WI38 (cell line): ENCODE measurements around the gene RGS1.

ENCODE experiments used
- H3K4me3 ChIP-seq: 2 replicates; pipeline ENCODE4 v1.5.1; 2011; ENCODE audit warnings: low read depth, mild to moderate bottlenecking, control low read depth, low read length
- CTCF ChIP-seq: IDR thresholded peaks from 2 replicates; pipeline ENCODE4 v1.5.1; 2012; ENCODE audit warnings: low read depth, mild to moderate bottlenecking, control low read depth, low read length

RGS1 gene

DNA sequence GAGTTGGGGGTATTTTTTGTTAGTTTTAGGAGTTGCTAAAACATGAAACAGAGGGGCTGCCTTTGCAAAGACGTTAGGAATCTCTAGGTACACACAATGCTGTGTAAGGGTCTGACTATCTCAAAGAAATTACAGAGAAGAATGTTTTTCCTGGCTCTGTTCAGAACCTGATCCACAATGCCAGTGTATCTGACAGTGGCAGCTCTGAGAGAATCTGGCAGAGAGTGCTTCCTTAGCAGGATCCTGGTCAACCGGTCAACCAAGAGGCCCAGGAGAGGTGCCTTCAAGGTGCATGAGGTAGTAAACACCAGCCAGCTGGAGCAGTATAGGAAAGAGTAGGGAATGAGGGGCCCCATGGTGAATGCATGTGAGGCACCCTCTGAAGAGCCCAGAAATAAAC lies 40.9 kb upstream of the RGS1 start:
- no peak for TF ChIP-seq CTCF
- no peak overlapping the region for H3K4me3 ChIP-seq

DNA sequence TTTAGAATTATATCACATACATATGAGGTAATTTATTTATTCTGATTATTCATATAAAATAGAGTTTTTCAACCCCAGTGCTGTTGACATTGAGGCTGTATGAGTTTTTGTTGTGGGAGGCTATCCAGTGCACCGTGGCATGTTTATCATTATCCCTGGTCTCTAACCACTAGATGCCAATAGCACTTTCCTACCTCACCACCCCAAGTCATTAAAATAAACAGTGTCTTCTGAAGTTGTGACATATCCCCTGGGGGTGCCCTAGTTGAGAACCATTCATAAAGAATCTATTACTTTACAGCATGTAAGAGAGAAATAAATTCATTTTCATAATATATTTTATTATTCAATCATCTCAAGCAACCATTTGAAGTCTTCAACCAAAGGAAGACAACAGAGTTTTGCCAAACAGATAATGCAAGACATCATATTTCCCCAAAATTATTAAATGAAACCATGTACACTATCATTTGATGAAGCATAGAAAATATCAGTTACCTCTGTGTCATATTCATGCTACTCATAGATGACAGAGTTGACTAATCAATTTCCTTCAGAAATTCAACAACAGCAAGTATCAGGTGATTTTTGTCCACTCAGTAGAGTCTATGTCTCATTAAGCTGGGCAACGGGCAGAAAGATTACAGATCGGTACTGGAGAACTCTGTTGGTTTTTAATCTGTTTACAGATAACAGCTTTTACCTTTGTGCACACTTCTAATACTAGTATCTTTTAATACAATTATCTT lies 39.5 kb upstream of the RGS1 start:
- H3K4me3 ChIP-seq = no peak overlapping the region

DNA sequence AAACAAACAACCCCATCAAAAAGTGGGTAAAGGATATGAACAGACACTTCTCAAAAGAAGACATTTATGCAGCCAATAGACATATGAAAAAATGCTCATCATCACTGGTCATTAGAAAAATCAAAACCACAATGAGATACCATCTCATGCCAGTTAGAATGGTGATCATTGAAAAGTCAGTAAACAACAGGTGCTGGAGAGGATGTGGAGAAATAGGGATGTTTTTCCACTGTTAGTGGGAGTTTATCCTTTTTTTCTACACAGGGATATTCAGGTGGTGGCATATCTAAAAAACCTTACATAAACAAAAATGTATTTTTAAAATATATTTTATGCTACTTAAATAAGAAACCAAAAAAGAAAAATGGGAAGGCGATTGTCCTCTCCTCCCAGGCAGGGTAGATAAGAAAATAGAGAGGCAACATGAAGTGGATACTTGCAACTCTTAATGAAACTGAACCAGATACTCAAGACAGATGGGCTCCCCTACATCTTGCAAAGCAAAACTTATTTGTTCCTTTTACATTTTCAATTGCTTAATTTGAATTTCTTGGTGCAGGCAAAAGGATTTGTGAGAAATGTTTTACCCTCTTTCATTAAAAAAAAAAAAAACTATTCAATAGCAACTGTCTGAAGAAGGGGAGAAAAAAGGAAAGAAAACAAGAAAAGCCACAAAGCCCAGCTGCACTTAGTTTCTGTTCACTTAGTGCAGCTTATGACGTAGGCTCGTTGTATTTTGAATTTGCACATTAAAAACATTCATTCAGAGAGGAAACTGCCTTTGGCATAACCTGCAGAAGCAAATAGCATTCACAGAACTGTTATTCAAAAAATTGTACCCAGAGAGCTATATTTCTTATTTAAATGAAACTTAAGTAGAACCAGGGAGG lies 36.9 kb upstream of the RGS1 start:
- no peak for TF ChIP-seq CTCF
- H3K4me3 ChIP-seq = no peak overlapping the region

More for the DNA sequence above, 39.5 kb upstream of the RGS1 start:
- no peak for TF ChIP-seq CTCF

- no peak for TF ChIP-seq CTCF
- no peak overlapping the region for H3K4me3 ChIP-seq
Measured at GRCh38 chr1:192539297-192540092, 36.1 kb upstream of the RGS1 start.

DNA sequence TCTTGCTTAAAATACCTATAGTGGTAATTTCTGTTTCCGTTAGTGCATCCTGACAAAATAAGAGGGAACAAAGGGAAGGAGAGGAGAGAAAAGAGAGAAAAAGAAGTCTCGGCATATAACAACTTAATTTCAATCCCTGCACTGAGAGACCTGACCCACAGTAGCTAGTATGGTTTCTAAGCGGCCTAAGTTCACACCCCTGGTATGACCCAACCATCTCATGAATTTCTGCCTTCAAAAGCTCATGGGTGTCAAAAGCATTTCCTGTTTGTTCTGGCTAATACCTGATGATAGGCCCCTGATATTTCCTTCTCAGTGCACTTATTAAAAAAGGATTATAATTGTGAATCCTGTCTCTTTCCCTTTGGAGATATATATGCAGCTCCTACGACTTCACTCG lies 32.1 kb upstream of the RGS1 start:
- H3K4me3 ChIP-seq = no peak overlapping the region
- TF ChIP-seq CTCF = no peak

- no peak overlapping the region for H3K4me3 ChIP-seq
Measured at GRCh38 chr1:192545896-192546521, 29.6 kb upstream of the RGS1 start.

More at GRCh38 chr1:192545896-192546521, 29.6 kb upstream of the RGS1 start:
- TF ChIP-seq CTCF = no peak
